Right lobe of liver (tissue), 6 donors: Measurements from ENCODE around the gene INTS13. TPM values are rescaled to one million over a fixed set of nuclear protein-coding genes. Genes with fewer than 3 reads are reported as not detected.

Experiments
- ATAC-seq, 4 donors: fragments of 200-7000 bp; cut with Tn5 transposase; one replicate each; pipeline ENCODE4 v1.9.1; 2020; ENCODE audit warnings: mild to moderate bottlenecking in 4 of 4, moderate library complexity in 4 of 4
- DNase-seq, 3 donors: peaks; one replicate each; pipeline ENCODE4 v3.0.0-alpha.2; 2020
- H3K27ac ChIP-seq, 3 donors: fragments of 200-600 bp; one replicate each; pipeline ENCODE4 v1.8.0; 2022
- H3K27me3 ChIP-seq, 2 donors: fragments of 200-600 bp; one replicate each; pipeline ENCODE4 v1.8.0; 2022
- H3K36me3 ChIP-seq, 4 donors: fragments of 200-600 bp; sonication (generic) in 1 of 4; one replicate each; pipeline versions ENCODE4 v1.5.1 to v1.8.0; 2017 to 2022; ENCODE audit warnings: control low read depth in 1 of 4
- H3K4me1 ChIP-seq, 4 donors: fragments of 200-600 bp; sonication (generic) in 1 of 4; one replicate each; pipeline versions ENCODE4 v1.5.1 to v1.8.0; 2017 to 2022; ENCODE audit warnings: control low read depth in 1 of 4
- H3K4me3 ChIP-seq, 3 donors: fragments of 200-600 bp; one replicate each; pipeline ENCODE4 v1.8.0; 2022
- H3K9me3 ChIP-seq, 4 donors: fragments of 200-600 bp; sonication (generic) in 1 of 4; one replicate each; pipeline versions ENCODE4 v1.5.1 to v1.8.0; 2017 to 2022; ENCODE audit warnings: control low read depth in 1 of 4
- POLR2A ChIP-seq: fragments of 450-650 bp; IDR thresholded peaks from one replicate; pipeline ENCODE4 v1.6.1; 2017; ENCODE audit warnings: antibody characterized with exemption, mild to moderate bottlenecking
- WGBS: methylation state at CpG from one replicate; pipeline ENCODE4 v1.1.6; 2018; ENCODE audit warnings: low coverage, low lambda C conversion rate; ENCODE audit not compliant: insufficient coverage; ENCODE audit errors: missing lambda C conversion rate; 5-methylcytosine and 5-hydroxymethylcytosine counted together
- intact Hi-C, 2 donors: fragments of 100-400 bp; cut with DNase I; formaldehyde crosslinking; loops; one replicate each; pipeline versions ENCODE4 v1.11.2 to v1.14.1; 2022
- total RNA-seq, 6 experiments: library from RNA; depleted of rRNA in 2 of 6; stranded (reverse); fragments of >200 nt in 2 of 6; fragmentation: NEBNext Ultra II Directional in 3 of 6; extraction: Animal tissue kit (Norgen Biotek cat#: 25700) in 3 of 6; gene quantifications; one replicate each; pipeline versions ENCODE4 v1.1.0 to v1.2.4, GENCODE V29; 2016 to 2023
- TF ChIP-seq, protein P1 (sequence below), 4 donors: fragments of 200-600 bp in 3 of 4; fragments of 450-650 bp in 1 of 4; IDR thresholded peaks; one replicate each; pipeline versions ENCODE4 v1.5.1 to v1.8.0; 2016 to 2022; ENCODE audit warnings: antibody characterized with exemption in 4 of 4, mild to moderate bottlenecking in 2 of 4
- donor health status: DM: no; HTN: yes; CAD: no.
- donor health status: DM: no; HTN: no; CAD: no.
- donor health status: DM: no; HTN: no; CAD: no.
- donor health status: DM: no; HTN: yes; CAD: no.
- donor health status: DM: no; HTN: yes; CAD: no.

Gene INTS13
- total RNA-seq, 6 experiments from 2014 or later, result 6.2 to 17.2 (median 9.1) TPM

- H3K9me3 ChIP-seq, result no peaks in the 10 kb centered on the region
- no peak for TF ChIP-seq POLR2A
- TF ChIP-seq, protein P1, sequence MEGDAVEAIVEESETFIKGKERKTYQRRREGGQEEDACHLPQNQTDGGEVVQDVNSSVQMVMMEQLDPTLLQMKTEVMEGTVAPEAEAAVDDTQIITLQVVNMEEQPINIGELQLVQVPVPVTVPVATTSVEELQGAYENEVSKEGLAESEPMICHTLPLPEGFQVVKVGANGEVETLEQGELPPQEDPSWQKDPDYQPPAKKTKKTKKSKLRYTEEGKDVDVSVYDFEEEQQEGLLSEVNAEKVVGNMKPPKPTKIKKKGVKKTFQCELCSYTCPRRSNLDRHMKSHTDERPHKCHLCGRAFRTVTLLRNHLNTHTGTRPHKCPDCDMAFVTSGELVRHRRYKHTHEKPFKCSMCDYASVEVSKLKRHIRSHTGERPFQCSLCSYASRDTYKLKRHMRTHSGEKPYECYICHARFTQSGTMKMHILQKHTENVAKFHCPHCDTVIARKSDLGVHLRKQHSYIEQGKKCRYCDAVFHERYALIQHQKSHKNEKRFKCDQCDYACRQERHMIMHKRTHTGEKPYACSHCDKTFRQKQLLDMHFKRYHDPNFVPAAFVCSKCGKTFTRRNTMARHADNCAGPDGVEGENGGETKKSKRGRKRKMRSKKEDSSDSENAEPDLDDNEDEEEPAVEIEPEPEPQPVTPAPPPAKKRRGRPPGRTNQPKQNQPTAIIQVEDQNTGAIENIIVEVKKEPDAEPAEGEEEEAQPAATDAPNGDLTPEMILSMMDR (IDR thresholded peaks at IDR 0.05), result no peak
- intact Hi-C loops, result no loop called here
- H3K27me3 ChIP-seq, result no peaks in the 10 kb centered on the region
- peaks cover 0 to 2% (median 0%) of the 10 kb centered on the region in 4 donors for H3K4me1 ChIP-seq
- no peak overlapping the region for H3K4me3 ChIP-seq
- 100% methylated on average over 1 of the region's 1 CpG for WGBS
- no peak for ATAC-seq
- no peak for DNase-seq
- no peak overlapping the region for H3K27ac ChIP-seq
- H3K36me3 ChIP-seq, result peaks cover 0 to 3% (median 0%) of the 10 kb centered on the region in 4 donors
These were observed 10.5 kb upstream of the INTS13 start for GRCh38 chr12:26948309-26948708.

DNA sequence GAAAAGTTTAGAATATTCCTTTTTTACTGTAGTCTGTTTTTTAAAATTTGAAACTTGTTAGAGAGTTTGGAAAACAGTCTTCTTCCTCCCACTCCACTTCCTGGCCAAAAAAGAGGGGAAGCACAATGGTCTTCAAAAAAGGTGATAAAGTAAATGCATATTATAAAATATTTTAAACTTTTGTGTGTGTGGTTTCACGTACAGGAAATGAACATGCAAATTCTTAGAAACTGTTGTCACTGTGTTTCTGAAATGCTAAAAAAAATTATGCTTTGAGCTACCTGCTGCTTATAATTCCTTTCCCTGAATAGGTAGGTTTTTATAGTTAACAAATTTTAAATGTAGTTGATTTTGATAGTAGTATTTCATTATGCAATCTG lies 3.4 kb upstream of the INTS13 start:
- intact Hi-C loops, result no loop called here
- Histone ChIP-seq H3K4me3 (no peak overlapping the region), H3K9me3 (no peaks in the 10 kb centered on the region), H3K36me3 (peaks cover 0 to 3% (median 0%) of the 10 kb centered on the region in 4 donors), H3K27me3 (no peaks in the 10 kb centered on the region), H3K4me1 (peaks cover 0 to 36% (median 4%) of the 10 kb centered on the region in 4 donors), H3K27ac (peak overlapping the region in 1 of 3 donors; percentile 41)
- DNase-seq (no peak), ATAC-seq (no peak)
- WGBS, result 47% methylated on average over 1 of the region's 1 CpG
- TF ChIP-seq, protein P1 (IDR thresholded peaks at IDR 0.05), result no peak
- TF ChIP-seq POLR2A, result no peak

GRCh38 chr12:26940516-26941214 lies 2.9 kb upstream of the INTS13 start:
- H3K4me1 ChIP-seq, result peaks cover 0 to 39% (median 8%) of the 10 kb centered on the region in 4 donors
- no peaks in the 10 kb centered on the region for H3K9me3 ChIP-seq
- TF ChIP-seq POLR2A, result no peak
- TF ChIP-seq, protein P1 (IDR thresholded peaks at IDR 0.05), result no peak
- DNase-seq (no peak), ATAC-seq (no peak)
- peak overlapping the region in 1 of 3 donors; percentile 16 for H3K27ac ChIP-seq
- intact Hi-C loops, result no loop called here
- H3K27me3 ChIP-seq, result no peaks in the 10 kb centered on the region
- H3K36me3 ChIP-seq, result peaks cover 0 to 3% (median 0%) of the 10 kb centered on the region in 4 donors
- no peak overlapping the region for H3K4me3 ChIP-seq
- 50% methylated on average over 3 of the region's 3 CpGs for WGBS

- TF ChIP-seq, protein P1 (IDR thresholded peaks at IDR 0.05), result no peak
- no peak for TF ChIP-seq POLR2A
- ATAC-seq (no peak), DNase-seq (no peak)
- Histone ChIP-seq H3K36me3 (peaks cover 0 to 3% (median 0%) of the 10 kb centered on the region in 4 donors), H3K4me3 (peak overlapping the region; percentile 87 to 94 (median 90)), H3K27me3 (no peaks in the 10 kb centered on the region), H3K27ac (no peak overlapping the region), H3K9me3 (no peaks in the 10 kb centered on the region), H3K4me1 (peaks cover 0 to 39% (median 9%) of the 10 kb centered on the region in 4 donors)
- WGBS, result 24% methylated on average over 1 of the region's 1 CpG
- intact Hi-C loops, result loop anchor here in 1 of 2 donors (10.0 kb wide), 1 partner anchor 75 kb away; the partner anchor contains the start of gene TM7SF3
These were observed 2.2 kb upstream of the INTS13 start for GRCh38 chr12:26939953-26940352.
